Colonic mucosa (tissue), 4 donors: ENCODE results near the gene PLPP7. TPM values are rescaled to one million over a fixed set of nuclear protein-coding genes. Genes with fewer than 3 reads are reported as not detected.

ENCODE experiments used
- DNase-seq: peaks from one replicate; pipeline ENCODE4 v3.0.0-alpha.2; 2020
- H3K27ac ChIP-seq: fragments of 200-600 bp; one replicate; pipeline ENCODE4 v1.8.0; 2021
- H3K27me3 ChIP-seq: fragments of 200-600 bp; one replicate; pipeline ENCODE4 v1.8.0; 2021
- H3K36me3 ChIP-seq: fragments of 200-600 bp; one replicate; pipeline ENCODE4 v1.8.0; 2021
- H3K4me1 ChIP-seq: fragments of 200-600 bp; one replicate; pipeline ENCODE4 v1.8.0; 2021; ENCODE audit warnings: mild to moderate bottlenecking
- H3K4me3 ChIP-seq: fragments of 200-600 bp; one replicate; pipeline ENCODE4 v1.8.0; 2021
- H3K9ac ChIP-seq, 2 donors: one replicate each; pipeline ENCODE4 v1.7.0; 2013; ENCODE audit warnings: control low read depth in 2 of 2, low read depth in 2 of 2, low read length in 2 of 2
- H3K9me3 ChIP-seq: fragments of 200-600 bp; one replicate; pipeline ENCODE4 v1.8.0; 2021
- CTCF ChIP-seq: fragments of 200-600 bp; IDR thresholded peaks from one replicate; pipeline ENCODE4 v1.8.0; 2022; ENCODE audit warnings: antibody characterized with exemption, mild to moderate bottlenecking
- intact Hi-C: fragments of 100-400 bp; cut with DNase I; formaldehyde crosslinking; loops from one replicate; pipeline ENCODE4 v1.14.1; 2022
- total RNA-seq, 2 donors: library from RNA; stranded (reverse); fragmentation: NEBNext Ultra II Directional in 1 of 2; extraction: Animal tissue kit (Norgen Biotek cat#: 25700) in 1 of 2; gene quantifications; one replicate each; pipeline ENCODE4 v1.2.1, GENCODE V29; 2021
- donor health status: healthy.
- donor health status: DM: no; HTN: no; CAD: no.
- donor health status: DM: no; HTN: no; CAD: no.

PLPP7 gene
- total RNA-seq, 2 donors from 2014 or later: 0.40 to 1.1 TPM

GRCh38 chr9:131304676-131305355 lies 15.3 kb downstream of the PLPP7 start:
- Histone ChIP-seq H3K9ac (no peak overlapping the region), H3K9me3 (no peaks in the 10 kb centered on the region), H3K27ac (no peak overlapping the region), H3K27me3 (no peaks in the 10 kb centered on the region), H3K4me3 (no peak overlapping the region), H3K36me3 (no peaks in the 10 kb centered on the region), H3K4me1 (no peaks in the 10 kb centered on the region)
- intact Hi-C loops: no loop called here
- DNase-seq: no peak
- TF ChIP-seq CTCF: no peak

GRCh38 chr9:131306397-131307004 lies 17.0 kb downstream of the PLPP7 start:
- Histone ChIP-seq H3K9me3 (no peaks in the 10 kb centered on the region), H3K27me3 (no peaks in the 10 kb centered on the region), H3K36me3 (no peaks in the 10 kb centered on the region), H3K4me1 (no peaks in the 10 kb centered on the region), H3K27ac (no peak overlapping the region), H3K9ac (no peak overlapping the region), H3K4me3 (no peak overlapping the region)
- intact Hi-C loops: no loop called here
- no peak for DNase-seq
- TF ChIP-seq CTCF: no peak

GRCh38 chr9:131307974-131308373 lies 18.5 kb downstream of the PLPP7 start:
- no peaks in the 10 kb centered on the region for H3K4me1 ChIP-seq
- H3K36me3 ChIP-seq: no peaks in the 10 kb centered on the region
- intact Hi-C loops: no loop called here
- no peak overlapping the region for H3K27ac ChIP-seq
- TF ChIP-seq CTCF: no peak
- DNase-seq: no peak
- H3K9ac ChIP-seq: no peak overlapping the region
- H3K9me3 ChIP-seq: no peaks in the 10 kb centered on the region
- H3K27me3 ChIP-seq: no peaks in the 10 kb centered on the region
- H3K4me3 ChIP-seq: no peak overlapping the region

- H3K4me1 ChIP-seq: no peaks in the 10 kb centered on the region
- DNase-seq: no peak
- H3K27ac ChIP-seq: no peak overlapping the region
- H3K27me3 ChIP-seq: no peaks in the 10 kb centered on the region
- intact Hi-C loops: no loop called here
- H3K4me3 ChIP-seq: no peak overlapping the region
- no peaks in the 10 kb centered on the region for H3K9me3 ChIP-seq
- TF ChIP-seq CTCF: no peak
- no peaks in the 10 kb centered on the region for H3K36me3 ChIP-seq
- H3K9ac ChIP-seq: no peak overlapping the region
Observed at GRCh38 chr9:131308452-131308851, 18.9 kb downstream of the PLPP7 start.

GRCh38 chr9:131308906-131309529 lies 19.5 kb downstream of the PLPP7 start:
- DNase-seq: no peak
- Histone ChIP-seq H3K9me3 (no peaks in the 10 kb centered on the region), H3K27me3 (no peaks in the 10 kb centered on the region), H3K9ac (no peak overlapping the region), H3K4me3 (no peak overlapping the region), H3K4me1 (no peaks in the 10 kb centered on the region), H3K36me3 (no peaks in the 10 kb centered on the region), H3K27ac (no peak overlapping the region)
- intact Hi-C loops: no loop called here
- no peak for TF ChIP-seq CTCF
